PC-3 (cell line): ENCODE results near the gene ANKRD40CL. TPM values are rescaled to one million over a fixed set of nuclear protein-coding genes. Genes with fewer than 3 reads are reported as not detected.

Source experiments
- ATAC-seq: fragments of 200-7000 bp; cut with Tn5 transposase; 2 replicates; pipeline ENCODE4 v1.9.1; 2020; ENCODE audit warnings: mild to moderate bottlenecking, moderate library complexity
- BruUV-seq: library from RNA; stranded (reverse); fragments of 400-500 nt; replicated peaks from 2 replicates; lab custom pipeline; 2021; lab: Mats Ljungman, UMichigan
- CTCF ChIA-PET: fragments of 300-600 bp; sonication (Branson Sonifier 250); formaldehyde crosslinking; loops from one replicate; lab custom pipeline; 2022; ENCODE audit warnings: antibody characterized with exemption; lab: Charles Lee
- POLR2A ChIA-PET: fragments of 300-600 bp; sonication (Branson Sonifier 250); formaldehyde crosslinking; loops from one replicate; lab custom pipeline; 2022; ENCODE audit warnings: antibody characterized with exemption; ENCODE audit not compliant: unreplicated experiment; lab: Charles Lee
- DNase-seq: peaks from one replicate; pipeline ENCODE4 v3.0.0-alpha.2; 2015
- H2AFZ ChIP-seq: fragments of 300-600 bp; sonication (generic); 2 replicates; pipeline ENCODE4 v1.6.0; 2016; ENCODE audit warnings: antibody characterized with exemption, low read length
- H3F3A ChIP-seq: fragments of 300-600 bp; sonication (generic); one replicate; pipeline ENCODE4 v1.6.0; 2017; ENCODE audit warnings: antibody characterized with exemption, low read length, control low read depth, mild to moderate bottlenecking; ENCODE audit not compliant: unreplicated experiment
- H3K27ac ChIP-seq: fragments of 300-600 bp; sonication (generic); 2 replicates; pipeline ENCODE4 v1.5.1; 2016; ENCODE audit warnings: mild to moderate bottlenecking, low read length
- H3K27me3 ChIP-seq: fragments of 300-600 bp; sonication (generic); 2 replicates; pipeline ENCODE4 v1.6.1; 2016; ENCODE audit warnings: low read length, mixed read lengths
- H3K36me3 ChIP-seq: fragments of 300-600 bp; sonication (generic); 2 replicates; pipeline ENCODE4 v1.6.1; 2016; ENCODE audit warnings: low read depth, mixed run types, low read length, mixed read lengths
- H3K4me1 ChIP-seq: fragments of 300-600 bp; sonication (generic); 2 replicates; pipeline ENCODE4 v1.5.1; 2016; ENCODE audit warnings: low read length; ENCODE audit not compliant: insufficient read depth
- H3K4me2 ChIP-seq: fragments of 300-600 bp; sonication (generic); 2 replicates; pipeline ENCODE4 v1.6.0; 2016; ENCODE audit warnings: low read length
- H3K4me3 ChIP-seq: fragments of 300-600 bp; sonication (generic); 2 replicates; pipeline ENCODE4 v1.5.1; 2016; ENCODE audit warnings: mild to moderate bottlenecking, low read length, mixed read lengths
- H3K79me2 ChIP-seq: fragments of 300-600 bp; sonication (generic); 2 replicates; pipeline ENCODE4 v1.6.1; 2017; ENCODE audit warnings: low read length, mixed read lengths
- H3K9ac ChIP-seq: fragments of 300-600 bp; sonication (generic); 2 replicates; pipeline ENCODE4 v1.6.0; 2016; ENCODE audit warnings: mild to moderate bottlenecking, low read length
- H3K9me2 ChIP-seq: fragments of 300-600 bp; sonication (generic); replicated peaks from 2 replicates; pipeline ENCODE4 v1.6.1; 2016; ENCODE audit warnings: mixed run types, low read length, mixed read lengths
- H3K9me3 ChIP-seq: fragments of 300-600 bp; sonication (generic); 2 replicates; pipeline ENCODE4 v1.6.1; 2016; ENCODE audit warnings: low read length, mixed read lengths
- H4K20me1 ChIP-seq: fragments of 300-600 bp; sonication (generic); 2 replicates; pipeline ENCODE4 v1.6.1; 2016; ENCODE audit warnings: low read length, mixed read lengths
- CTCF ChIP-seq: fragments of 300-600 bp; sonication (generic); conservative IDR thresholded peaks from 2 replicates; pipeline ENCODE4 v1.5.1; 2017; ENCODE audit warnings: antibody characterized with exemption, low read depth, mild to moderate bottlenecking, low read length
- EZH2 ChIP-seq: fragments of 300-600 bp; sonication (generic); IDR thresholded peaks from one replicate; pipeline ENCODE4 v1.6.1; 2017; ENCODE audit warnings: antibody characterized with exemption, mild to moderate bottlenecking, low read length; ENCODE audit not compliant: unreplicated experiment
- EZH2phosphoT487 ChIP-seq: fragments of 300-600 bp; sonication (generic); IDR thresholded peaks from 2 replicates; pipeline ENCODE4 v1.6.1; 2018; ENCODE audit warnings: mild to moderate bottlenecking, antibody characterized with exemption, low read length, borderline replicate concordance
- intact Hi-C: fragments of 100-400 bp; cut with micrococcal nuclease; formaldehyde crosslinking; loops from 2 replicates; pipeline ENCODE4 v1.9.0; 2023
- total RNA-seq: library from RNA; depleted of rRNA; stranded (reverse); fragments of >200 nt; gene quantifications from 2 replicates; pipeline ENCODE4 v1.2.3, GENCODE V29; 2014

Gene ANKRD40CL
- total RNA-seq, 1 experiment from 2014 or later: not detected

GRCh38 chr17:50794361-50794760 lies 27.0 kb upstream of the ANKRD40CL start:
- Histone ChIP-seq H3K4me3 (no peak overlapping the region), H3K27me3 (no peaks in the 10 kb centered on the region), H3K9me2 (no peaks in the 10 kb centered on the region), H4K20me1 (no peaks in the 10 kb centered on the region), H3K4me2 (no peak overlapping the region), H3K9ac (no peak overlapping the region), H3K79me2 (no peaks in the 10 kb centered on the region), H3K36me3 (no peaks in the 10 kb centered on the region), H3K9me3 (no peaks in the 10 kb centered on the region), H2AFZ (no peak overlapping the region), H3K27ac (no peak overlapping the region), H3K4me1 (no peaks in the 10 kb centered on the region), H3F3A (no peaks in the 10 kb centered on the region)
- intact Hi-C loops: no loop called here
- no TSS peak for BruUV-seq
- DNase-seq: no peak
- ATAC-seq: no peak
- ChIA-PET POLR2A (no interaction called here), CTCF (no interaction called here)
- TF ChIP-seq CTCF (no peak), EZH2phosphoT487 (no peak), EZH2 (no peak)

- ChIA-PET POLR2A (no interaction called here), CTCF (no interaction called here)
- H3K79me2 ChIP-seq: no peaks in the 10 kb centered on the region
- no peaks in the 10 kb centered on the region for H3K9me2 ChIP-seq
- no peaks in the 10 kb centered on the region for H3K9me3 ChIP-seq
- H3K4me1 ChIP-seq: no peaks in the 10 kb centered on the region
- no peaks in the 10 kb centered on the region for H4K20me1 ChIP-seq
- no peak overlapping the region for H3K27ac ChIP-seq
- H3K9ac ChIP-seq: no peak overlapping the region
- H3K27me3 ChIP-seq: no peaks in the 10 kb centered on the region
- TF ChIP-seq CTCF (no peak), EZH2 (no peak), EZH2phosphoT487 (no peak)
- BruUV-seq: no TSS peak
- intact Hi-C loops: no loop called here
- H3K4me3 ChIP-seq: no peak overlapping the region
- ATAC-seq (no peak), DNase-seq (no peak)
- no peaks in the 10 kb centered on the region for H3F3A ChIP-seq
- H2AFZ ChIP-seq: no peak overlapping the region
- H3K4me2 ChIP-seq: no peak overlapping the region
- no peaks in the 10 kb centered on the region for H3K36me3 ChIP-seq
Measured at GRCh38 chr17:50793007-50793406, 25.7 kb upstream of the ANKRD40CL start.

GRCh38 chr17:50792132-50792531 lies 24.8 kb upstream of the ANKRD40CL start:
- DNase-seq (no peak), ATAC-seq (no peak)
- Histone ChIP-seq H3K9me3 (no peaks in the 10 kb centered on the region), H3K27me3 (no peaks in the 10 kb centered on the region), H3K9ac (no peak overlapping the region), H3K27ac (no peak overlapping the region), H3K4me3 (no peak overlapping the region), H3F3A (no peaks in the 10 kb centered on the region), H3K4me1 (no peaks in the 10 kb centered on the region), H4K20me1 (no peaks in the 10 kb centered on the region), H3K4me2 (no peak overlapping the region), H2AFZ (no peak overlapping the region), H3K36me3 (no peaks in the 10 kb centered on the region), H3K79me2 (no peaks in the 10 kb centered on the region), H3K9me2 (no peaks in the 10 kb centered on the region)
- TF ChIP-seq CTCF (no peak), EZH2 (no peak), EZH2phosphoT487 (no peak)
- POLR2A ChIA-PET: no interaction called here
- intact Hi-C loops: no loop called here
- CTCF ChIA-PET: no interaction called here
- BruUV-seq: no TSS peak
